ENCODE data around the gene LIPE.
A peak's percentile ranks its signal among the peaks of the same experiment; 100 is the strongest.

LIPE gene

DNA sequence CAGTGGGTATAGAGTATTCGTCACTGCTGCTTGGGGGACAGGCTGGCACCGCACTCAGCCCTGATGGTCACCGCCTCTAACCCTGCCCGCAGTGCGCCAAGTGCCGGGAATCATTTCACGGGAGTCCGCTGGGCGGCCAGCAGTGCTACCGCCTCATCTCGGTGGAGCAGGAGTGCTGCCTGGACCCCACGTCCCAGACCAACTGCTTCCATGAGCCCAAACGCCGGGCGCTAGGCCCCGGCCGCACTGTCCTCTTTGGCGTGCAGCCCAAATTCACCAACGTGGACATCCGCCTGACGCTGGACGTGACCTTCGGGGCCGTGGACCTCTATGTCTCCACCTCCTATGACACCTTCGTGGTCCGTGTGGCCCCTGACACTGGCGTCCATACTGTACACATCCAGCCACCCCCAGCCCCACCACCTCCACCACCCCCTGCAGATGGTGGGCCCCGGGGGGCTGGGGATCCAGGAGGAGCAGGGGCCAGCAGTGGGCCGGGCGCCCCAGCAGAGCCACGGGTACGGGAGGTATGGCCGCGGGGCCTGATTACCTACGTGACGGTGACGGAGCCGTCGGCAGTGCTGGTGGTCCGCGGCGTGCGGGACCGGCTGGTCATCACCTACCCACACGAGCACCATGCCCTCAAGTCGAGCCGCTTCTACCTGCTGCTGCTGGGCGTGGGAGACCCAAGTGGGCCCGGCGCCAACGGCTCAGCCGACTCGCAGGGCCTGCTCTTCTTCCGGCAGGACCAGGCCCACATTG lies 51.6 kb downstream of the LIPE start:
- no peak for DNase-seq

GRCh38 chr19:42374826-42375376 lies 52.3 kb downstream of the LIPE start:
- no peak for DNase-seq

DNA sequence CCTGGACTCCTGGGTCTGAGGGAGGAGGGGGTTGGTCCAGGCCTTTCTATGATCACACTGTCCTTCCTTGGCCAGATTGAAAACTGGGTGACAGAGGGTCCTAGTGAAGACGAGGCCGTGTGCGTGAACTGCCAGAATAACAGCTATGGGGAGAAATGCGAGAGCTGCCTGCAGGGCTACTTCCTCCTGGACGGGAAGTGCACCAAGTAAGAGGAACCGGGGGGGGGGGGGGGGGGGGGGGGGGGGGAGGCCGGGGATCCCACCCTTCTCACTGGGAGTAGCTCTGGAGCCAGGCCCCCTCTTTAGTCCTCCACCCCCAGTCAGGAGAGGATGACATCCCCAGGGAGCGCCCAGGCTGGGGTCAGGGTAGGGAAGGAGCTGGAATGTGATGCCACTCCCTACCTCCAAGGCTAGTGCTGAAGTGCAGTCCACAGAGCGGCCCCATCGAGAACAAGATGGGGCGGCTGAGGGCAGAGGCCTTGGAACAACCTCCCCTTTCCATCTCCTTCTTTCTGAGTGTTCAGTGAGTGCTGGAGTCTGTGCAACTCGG lies 56.5 kb downstream of the LIPE start:
- DNase-seq, result no peak

- no peak for DNase-seq
Observed at GRCh38 chr19:42370068-42370520, 57.1 kb downstream of the LIPE start.

DNA sequence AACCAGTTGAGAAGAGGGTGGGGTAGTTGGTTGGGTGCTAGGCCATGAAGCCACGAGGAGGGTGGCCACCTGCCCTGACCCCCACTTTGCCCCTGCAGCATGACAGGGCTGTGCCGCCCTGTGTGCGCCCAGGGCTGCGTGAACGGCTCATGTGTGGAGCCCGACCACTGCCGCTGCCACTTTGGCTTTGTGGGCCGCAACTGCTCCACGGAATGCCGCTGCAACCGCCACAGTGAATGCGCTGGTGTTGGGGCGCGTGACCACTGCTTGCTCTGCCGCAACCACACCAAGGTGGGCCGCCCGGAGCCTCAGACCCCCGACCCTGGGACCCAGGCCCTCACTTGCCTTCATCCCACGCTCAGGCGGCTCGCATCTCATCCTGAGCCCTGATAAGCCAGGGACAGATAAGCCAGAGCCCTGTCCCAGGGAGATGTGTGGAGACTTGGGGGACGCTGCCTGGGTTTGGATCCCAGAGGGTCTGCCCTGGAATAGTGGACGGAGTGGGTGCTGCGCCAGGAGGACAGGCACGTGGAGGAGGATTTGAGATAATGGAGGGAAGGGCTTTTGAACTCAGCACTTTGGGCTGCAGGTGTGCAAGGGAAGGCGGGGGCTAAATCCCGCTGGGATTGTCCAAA lies 57.6 kb downstream of the LIPE start:
- DNase-seq, result no peak

DNA sequence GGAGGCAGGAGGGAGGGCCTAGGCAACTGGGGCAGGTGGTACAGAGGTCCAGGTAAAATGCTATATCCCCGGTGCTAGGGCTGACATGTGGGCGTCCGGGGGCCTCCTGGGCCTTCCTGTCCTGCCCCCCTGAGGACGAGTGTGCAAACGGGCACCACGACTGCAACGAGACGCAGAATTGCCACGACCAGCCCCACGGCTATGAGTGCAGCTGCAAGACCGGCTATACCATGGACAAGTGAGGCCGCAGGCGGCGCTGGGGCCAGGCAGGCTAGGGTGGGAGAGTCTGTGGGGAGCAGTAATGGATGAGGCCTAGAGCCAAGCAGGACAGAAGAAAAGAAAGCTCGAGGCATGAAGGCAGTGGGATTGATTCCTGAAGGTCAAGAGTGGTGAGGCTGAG lies 58.4 kb downstream of the LIPE start:
- DNase-seq, result no peak

DNA sequence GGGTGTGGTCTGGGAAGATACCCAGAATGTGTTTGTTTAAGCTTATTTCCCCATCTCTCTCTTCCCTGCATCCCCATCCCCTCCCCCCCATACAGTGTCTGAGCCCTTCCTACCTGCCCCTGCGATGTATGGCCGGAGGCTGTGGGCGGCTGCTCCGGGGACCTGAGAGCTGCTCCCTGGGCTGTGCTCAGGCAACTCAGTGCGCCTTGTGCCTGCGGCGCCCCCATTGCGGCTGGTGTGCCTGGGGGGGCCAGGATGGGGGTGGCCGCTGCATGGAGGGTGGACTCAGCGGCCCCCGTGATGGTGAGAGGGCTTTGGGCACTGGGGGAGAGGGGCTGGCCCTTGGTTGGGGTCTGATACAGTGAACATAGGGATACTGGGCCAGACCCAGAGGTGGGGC lies 58.8 kb downstream of the LIPE start:
- DNase-seq, result no peak

DNA sequence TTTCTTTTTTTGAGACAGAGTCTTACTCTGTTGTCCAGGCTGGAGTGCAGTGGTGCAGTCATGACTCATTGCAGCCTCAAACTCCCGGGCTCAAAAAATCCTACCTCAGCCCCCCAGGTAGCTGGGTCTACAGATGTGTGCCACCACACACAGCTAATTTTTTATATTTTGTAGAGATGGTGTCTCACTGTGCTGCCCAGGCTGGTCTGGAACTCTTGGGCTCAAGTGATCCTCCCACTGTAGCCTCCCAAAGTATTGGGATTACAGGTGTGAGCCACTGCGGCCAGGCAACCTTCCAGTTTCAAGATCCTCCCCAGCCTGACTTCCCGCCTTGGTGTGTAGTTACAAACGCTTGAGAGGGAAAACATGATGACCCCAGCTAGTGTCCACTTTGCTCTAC lies 59.3 kb downstream of the LIPE start:
- DNase-seq, result no peak

- DNase-seq, result no peak
Observed at GRCh38 chr19:42366673-42367072, 60.5 kb downstream of the LIPE start.

- DNase-seq, result no peak
Observed at GRCh38 chr19:42363614-42364346, 63.4 kb downstream of the LIPE start.

GRCh38 chr19:42362891-42363440 lies 64.2 kb downstream of the LIPE start:
- DNase-seq, result no peak

DNA sequence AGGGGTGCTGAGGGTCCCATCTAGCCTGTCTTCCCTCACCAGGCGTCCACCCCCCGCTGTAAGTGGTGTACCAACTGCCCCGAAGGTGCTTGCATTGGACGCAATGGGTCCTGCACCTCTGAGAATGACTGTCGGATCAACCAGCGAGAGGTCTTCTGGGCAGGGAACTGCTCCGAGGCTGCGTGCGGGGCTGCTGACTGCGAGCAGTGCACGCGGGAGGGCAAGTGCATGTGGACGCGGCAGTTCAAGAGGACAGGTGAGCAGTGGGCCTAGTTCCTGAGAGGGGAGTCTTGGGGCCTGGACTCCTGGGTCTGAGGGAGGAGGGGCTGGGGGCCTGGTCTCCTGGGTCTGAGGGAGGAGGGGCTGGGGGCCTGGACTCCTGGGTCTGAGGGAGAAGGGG lies 64.8 kb downstream of the LIPE start:
- no peak for DNase-seq

DNA sequence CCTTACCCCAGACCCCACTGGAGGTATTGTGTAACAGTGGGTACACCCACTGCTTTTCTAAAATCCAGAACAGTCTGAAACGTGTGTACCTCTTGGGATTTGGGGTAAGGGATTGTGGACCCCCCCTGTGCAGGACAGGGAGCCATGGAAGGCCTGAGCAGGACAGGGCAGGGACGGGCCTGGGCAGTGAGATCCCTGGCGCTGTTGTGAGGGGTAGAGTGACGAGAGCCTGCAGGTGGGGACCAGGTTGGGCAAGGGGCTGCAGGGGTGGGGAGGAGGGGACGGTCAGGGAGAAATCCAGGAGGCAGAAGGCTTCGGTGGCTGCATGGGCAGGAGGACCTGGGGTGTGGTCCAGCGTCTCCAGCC lies 65.7 kb downstream of the LIPE start:
- DNase-seq, result no peak

GRCh38 chr19:42360787-42361544 lies 66.2 kb downstream of the LIPE start:
- DNase-seq, result no peak

DNA sequence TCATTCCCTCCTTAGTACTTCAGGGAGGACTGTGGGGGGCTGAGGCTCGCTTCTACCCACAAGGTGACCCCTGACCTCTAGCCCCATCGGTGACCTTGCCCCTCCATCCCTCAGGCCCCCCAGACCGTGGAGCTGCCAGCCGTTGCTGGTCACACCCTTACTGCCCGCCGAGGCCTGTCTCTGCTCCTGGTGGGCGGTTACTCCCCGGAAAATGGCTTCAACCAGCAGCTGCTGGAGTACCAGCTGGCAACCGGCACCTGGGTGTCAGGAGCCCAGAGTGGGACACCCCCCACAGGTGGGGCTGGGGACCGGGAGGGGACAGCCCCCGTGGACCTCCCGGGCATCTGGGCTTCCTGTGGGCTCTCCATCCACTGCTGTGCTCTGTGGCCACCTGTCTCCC lies 69.9 kb downstream of the LIPE start:
- DNase-seq, result no peak

GRCh38 chr19:42356686-42357085 lies 70.5 kb downstream of the LIPE start:
- no peak for DNase-seq

DNA sequence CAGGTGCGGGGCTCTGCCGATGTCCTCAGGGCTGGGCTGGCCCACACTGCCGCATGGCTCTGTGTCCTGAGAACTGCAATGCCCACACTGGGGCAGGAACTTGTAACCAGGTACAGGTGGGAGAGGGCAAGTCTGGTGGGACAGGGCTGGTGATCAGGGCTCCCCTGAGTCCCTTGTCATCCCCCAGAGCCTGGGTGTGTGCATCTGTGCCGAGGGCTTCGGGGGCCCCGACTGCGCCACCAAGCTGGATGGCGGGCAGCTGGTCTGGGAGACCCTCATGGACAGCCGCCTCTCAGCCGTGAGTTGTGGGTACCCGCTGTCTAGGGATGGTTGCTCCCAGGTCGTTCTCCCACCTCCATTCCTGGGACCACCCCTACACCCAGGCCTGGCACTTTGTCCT lies 71.3 kb downstream of the LIPE start:
- no peak for DNase-seq

DNA sequence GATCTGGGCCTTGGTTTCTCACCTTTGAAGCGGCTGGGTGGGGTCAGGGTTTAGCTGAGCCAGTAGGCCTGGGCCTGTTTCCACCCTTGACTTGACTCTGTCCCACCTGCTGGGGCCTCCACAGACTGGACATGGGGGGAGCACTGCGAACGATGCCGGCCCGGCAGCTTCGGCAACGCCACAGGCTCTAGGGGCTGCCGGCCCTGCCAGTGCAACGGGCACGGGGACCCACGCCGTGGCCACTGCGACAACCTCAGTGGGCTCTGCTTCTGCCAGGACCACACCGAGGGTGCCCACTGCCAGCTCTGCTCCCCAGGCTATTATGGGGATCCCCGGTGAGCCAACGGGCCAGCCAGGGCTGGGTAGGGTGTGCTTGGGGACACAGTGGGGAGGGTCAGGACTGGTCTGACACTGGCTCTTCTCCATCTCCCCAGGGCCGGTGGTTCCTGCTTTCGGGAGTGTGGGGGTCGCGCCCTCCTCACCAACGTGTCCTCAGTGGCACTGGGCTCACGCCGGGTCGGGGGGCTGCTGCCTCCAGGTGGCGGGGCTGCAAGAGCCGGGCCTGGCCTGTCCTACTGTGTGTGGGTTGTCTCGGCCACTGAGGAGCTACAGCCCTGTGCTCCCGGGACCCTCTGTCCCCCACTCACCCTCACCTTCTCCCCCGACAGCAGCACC lies 73.7 kb downstream of the LIPE start:
- no peak for DNase-seq

- peak; percentile 22 for DNase-seq
Observed at GRCh38 chr19:42352301-42353259, 74.6 kb downstream of the LIPE start.
